Nephron progenitor cell (in vitro differentiated cells): ENCODE results near the gene IGIP.

Experiments used
- DNase-seq: peaks from one replicate; pipeline ENCODE4 v3.0.0; 2021
- H3K27ac Mint-ChIP-seq: 2 replicates; pipeline ENCODE4 v1.8.0; 2021; ENCODE audit warnings: mild to moderate bottlenecking, moderate library complexity, mixed read lengths
- H3K27me3 Mint-ChIP-seq: 2 replicates; pipeline ENCODE4 v1.8.0; 2021; ENCODE audit warnings: mild to moderate bottlenecking, low read depth, mixed read lengths; ENCODE audit not compliant: poor library complexity
- H3K36me3 Mint-ChIP-seq: 2 replicates; pipeline ENCODE4 v1.8.0; 2021; ENCODE audit warnings: low read depth, mixed read lengths
- H3K4me1 Mint-ChIP-seq: 2 replicates; pipeline ENCODE4 v1.8.0; 2021; ENCODE audit warnings: mixed read lengths
- H3K4me3 Mint-ChIP-seq: 2 replicates; pipeline ENCODE4 v1.8.0; 2021; ENCODE audit warnings: mild to moderate bottlenecking, moderate library complexity, mixed read lengths
- H3K9me3 Mint-ChIP-seq: 2 replicates; pipeline ENCODE4 v1.8.0; 2021; ENCODE audit warnings: mild to moderate bottlenecking, moderate library complexity, mixed read lengths
- TF ChIP-seq, protein P1 (sequence below): fragments of 200-600 bp; sonication (generic); IDR thresholded peaks from 2 replicates; pipeline ENCODE4 v1.5.0; 2021; ENCODE audit warnings: antibody characterized with exemption

Gene IGIP

DNA sequence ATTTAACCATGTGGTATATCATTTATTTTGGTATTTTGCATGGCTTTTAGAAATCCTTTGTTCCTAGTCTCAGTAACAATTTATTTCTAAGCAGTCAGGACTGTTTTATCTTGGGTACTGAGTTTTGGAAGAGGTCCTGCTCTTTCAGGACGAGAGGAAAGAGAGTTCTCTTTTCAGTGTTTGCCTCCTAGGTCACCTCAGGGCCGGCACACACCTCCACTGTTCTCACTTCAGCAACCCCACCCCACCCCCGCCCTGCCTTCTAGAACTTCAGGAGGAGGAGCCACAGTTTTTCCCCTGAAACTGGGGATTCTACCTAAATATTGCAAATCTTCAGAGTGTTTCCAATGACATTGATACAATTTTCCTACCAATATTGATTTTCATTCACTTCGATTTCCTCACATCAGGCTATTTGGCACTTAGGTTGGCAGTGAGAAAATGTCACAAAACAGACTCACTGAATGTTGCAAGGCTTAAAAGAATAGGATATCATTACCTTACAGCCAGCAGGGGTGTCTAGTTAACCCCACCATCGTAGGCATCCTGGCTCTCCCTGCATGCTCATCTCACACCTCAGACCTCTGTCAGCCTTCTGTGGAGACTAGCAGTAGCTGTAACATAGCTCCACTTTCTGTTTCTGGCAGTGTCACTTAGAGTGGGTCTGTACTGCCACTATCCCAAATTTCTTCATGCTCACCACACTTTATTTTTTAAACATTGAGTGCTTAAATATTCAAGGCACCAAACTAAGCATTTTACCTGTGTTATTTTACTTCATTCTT lies 5.4 kb downstream of the IGIP start:
- Mint-ChIP-seq H3K4me3 (no peak overlapping the region), H3K27me3 (peaks cover 26% of the 10 kb centered on the region), H3K27ac (no peak overlapping the region), H3K4me1 (no peaks in the 10 kb centered on the region), H3K36me3 (no peaks in the 10 kb centered on the region), H3K9me3 (no peaks in the 10 kb centered on the region)
- TF ChIP-seq, protein P1, sequence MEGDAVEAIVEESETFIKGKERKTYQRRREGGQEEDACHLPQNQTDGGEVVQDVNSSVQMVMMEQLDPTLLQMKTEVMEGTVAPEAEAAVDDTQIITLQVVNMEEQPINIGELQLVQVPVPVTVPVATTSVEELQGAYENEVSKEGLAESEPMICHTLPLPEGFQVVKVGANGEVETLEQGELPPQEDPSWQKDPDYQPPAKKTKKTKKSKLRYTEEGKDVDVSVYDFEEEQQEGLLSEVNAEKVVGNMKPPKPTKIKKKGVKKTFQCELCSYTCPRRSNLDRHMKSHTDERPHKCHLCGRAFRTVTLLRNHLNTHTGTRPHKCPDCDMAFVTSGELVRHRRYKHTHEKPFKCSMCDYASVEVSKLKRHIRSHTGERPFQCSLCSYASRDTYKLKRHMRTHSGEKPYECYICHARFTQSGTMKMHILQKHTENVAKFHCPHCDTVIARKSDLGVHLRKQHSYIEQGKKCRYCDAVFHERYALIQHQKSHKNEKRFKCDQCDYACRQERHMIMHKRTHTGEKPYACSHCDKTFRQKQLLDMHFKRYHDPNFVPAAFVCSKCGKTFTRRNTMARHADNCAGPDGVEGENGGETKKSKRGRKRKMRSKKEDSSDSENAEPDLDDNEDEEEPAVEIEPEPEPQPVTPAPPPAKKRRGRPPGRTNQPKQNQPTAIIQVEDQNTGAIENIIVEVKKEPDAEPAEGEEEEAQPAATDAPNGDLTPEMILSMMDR, result no peak
- DNase-seq, result no peak

DNA sequence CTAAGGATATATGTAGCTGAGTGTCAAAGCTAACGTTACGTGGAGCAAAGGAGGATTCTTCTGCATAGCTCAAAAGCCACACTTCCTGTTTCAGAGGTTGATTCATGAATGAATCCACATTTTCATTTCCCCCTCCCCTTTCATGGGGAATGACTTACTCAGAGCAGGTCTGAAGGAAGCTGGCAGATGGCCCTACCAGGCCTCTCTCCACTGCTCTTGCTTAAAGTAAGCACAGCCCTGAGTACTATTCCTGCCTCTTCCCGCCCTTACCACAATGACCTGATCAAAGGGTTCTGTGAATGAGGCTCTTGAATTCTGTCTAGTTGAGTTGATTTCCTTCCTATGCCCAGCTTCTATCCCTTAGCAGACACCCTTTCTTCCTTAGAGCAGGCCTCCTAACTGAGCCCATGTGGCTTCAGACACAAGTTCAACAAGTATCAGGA lies 6.3 kb downstream of the IGIP start:
- Mint-ChIP-seq H3K4me3 (no peak overlapping the region), H3K27me3 (peaks cover 27% of the 10 kb centered on the region), H3K4me1 (no peaks in the 10 kb centered on the region), H3K36me3 (no peaks in the 10 kb centered on the region), H3K27ac (no peak overlapping the region), H3K9me3 (no peaks in the 10 kb centered on the region)
- no peak for DNase-seq
- TF ChIP-seq, protein P1, result no peak

DNA sequence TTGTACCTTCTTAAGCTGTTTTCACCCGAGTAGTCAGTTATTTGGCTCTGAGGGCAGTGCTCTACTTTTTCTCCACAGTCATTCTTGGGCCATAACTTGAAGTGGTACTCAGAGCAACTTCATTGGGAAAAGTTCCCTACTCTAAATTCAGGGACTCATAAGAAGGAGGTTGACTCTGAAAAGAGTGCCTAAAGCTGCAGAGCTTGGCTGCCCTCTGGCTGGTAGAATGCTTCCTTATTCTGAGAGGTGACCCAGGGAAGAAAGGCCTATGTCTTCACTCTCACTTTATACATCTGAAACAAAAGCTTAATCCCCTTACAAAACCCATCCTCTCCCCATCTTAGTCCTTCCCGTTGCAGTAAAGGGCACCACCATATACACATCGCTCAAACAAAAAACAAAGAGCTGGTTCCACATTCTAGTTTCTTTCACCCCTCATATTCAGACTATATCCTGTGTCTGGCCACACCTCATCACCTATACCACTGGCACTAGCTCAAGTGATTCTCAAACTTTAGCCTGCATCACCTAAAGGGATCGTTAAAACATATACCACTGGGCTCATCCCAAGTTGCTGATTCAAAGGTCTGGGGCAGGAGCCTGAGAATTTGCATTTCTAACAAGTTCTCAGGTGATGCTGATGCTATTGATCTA lies 7.9 kb downstream of the IGIP start:
- H3K4me3 Mint-ChIP-seq, result no peak overlapping the region
- no peak overlapping the region for H3K27ac Mint-ChIP-seq
- no peak for DNase-seq
- peaks cover 37% of the 10 kb centered on the region for H3K27me3 Mint-ChIP-seq
- no peaks in the 10 kb centered on the region for H3K9me3 Mint-ChIP-seq
- TF ChIP-seq, protein P1, result no peak
- H3K36me3 Mint-ChIP-seq, result no peaks in the 10 kb centered on the region
- no peaks in the 10 kb centered on the region for H3K4me1 Mint-ChIP-seq

DNA sequence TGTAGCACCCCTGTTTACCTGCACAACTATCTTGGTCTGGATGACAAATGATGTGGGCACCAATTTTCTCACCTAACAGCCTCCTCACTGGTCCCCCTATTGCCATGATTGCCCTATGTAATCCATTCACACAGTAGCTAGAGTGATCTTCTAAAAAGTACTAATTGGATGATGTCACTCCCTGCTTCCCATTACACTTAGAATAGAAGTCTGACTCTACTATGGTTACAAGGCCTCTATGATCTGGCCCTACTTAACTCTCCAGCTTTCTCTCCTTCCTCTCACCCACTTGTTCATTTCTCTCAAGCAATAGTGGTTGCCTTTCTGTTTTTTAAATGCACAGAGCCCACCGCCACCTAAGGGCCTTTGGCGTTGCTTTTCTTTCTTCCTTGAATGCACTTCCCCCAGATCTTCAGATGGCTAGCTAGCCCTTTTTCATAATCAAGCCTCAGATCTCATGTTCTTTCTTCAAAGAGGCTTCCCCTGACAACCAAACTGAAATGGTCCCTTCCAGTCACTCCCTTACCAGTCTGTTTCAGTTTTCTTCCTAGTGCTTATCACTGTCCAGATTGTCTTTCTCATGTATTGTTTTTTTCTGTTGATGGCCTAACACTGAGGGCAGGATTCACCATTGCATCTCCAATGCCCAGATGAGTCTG lies 8.7 kb downstream of the IGIP start:
- H3K27me3 Mint-ChIP-seq, result peaks cover 42% of the 10 kb centered on the region
- no peaks in the 10 kb centered on the region for H3K36me3 Mint-ChIP-seq
- TF ChIP-seq, protein P1, result no peak
- no peak for DNase-seq
- no peak overlapping the region for H3K4me3 Mint-ChIP-seq
- no peak overlapping the region for H3K27ac Mint-ChIP-seq
- H3K9me3 Mint-ChIP-seq, result no peaks in the 10 kb centered on the region
- H3K4me1 Mint-ChIP-seq, result no peaks in the 10 kb centered on the region

DNA sequence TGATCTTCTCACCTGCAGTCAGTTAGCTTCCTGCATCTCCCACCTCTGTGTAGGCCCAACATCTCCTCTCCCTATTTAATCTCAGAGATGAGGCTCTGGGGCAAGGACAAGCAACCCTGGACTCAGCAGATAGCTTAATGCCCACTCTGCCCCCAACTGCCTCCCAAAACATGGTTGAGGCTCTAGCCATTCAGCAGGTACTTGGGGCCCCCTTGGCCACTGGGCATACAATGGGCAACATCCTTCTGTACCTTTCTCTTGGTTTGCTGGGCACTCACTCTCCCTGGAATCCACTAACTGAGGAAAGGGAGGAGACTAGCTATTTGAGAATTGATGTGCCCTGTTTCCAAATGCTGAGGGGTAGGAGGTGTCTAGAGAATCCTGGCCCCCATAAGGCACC lies 9.4 kb downstream of the IGIP start:
- TF ChIP-seq, protein P1, result no peak
- no peak for DNase-seq
- Mint-ChIP-seq H3K36me3 (no peaks in the 10 kb centered on the region), H3K9me3 (no peaks in the 10 kb centered on the region), H3K27ac (no peak overlapping the region), H3K27me3 (peaks cover 47% of the 10 kb centered on the region), H3K4me1 (no peaks in the 10 kb centered on the region), H3K4me3 (no peak overlapping the region)
